ENCODE data around the gene SIK3. TPM values are rescaled to one million over a fixed set of nuclear protein-coding genes. Genes with fewer than 3 reads are reported as not detected.

SIK3 gene
- polyA plus RNA-seq, 1 of the 3 experiments (the other 2 are of a cell fraction): 5.1 TPM

GRCh38 chr11:116950210-116950609 is 148.0 kb downstream of the SIK3 start:
- no peak for TF ChIP-seq GATA2 (CRISPR knock-in tag; IDR thresholded peaks at IDR 0.05)
- TF ChIP-seq NFIC (IDR thresholded peaks at IDR 0.05; ENCODE audit: borderline replicate concordance): no peak
- no peak for TF ChIP-seq SMC3 (IDR thresholded peaks at IDR 0.05; ENCODE audit: low read depth, low read length)
- TF ChIP-seq CTCF (IDR thresholded peaks at IDR 0.05): no peak
- TF ChIP-seq, protein P1, sequence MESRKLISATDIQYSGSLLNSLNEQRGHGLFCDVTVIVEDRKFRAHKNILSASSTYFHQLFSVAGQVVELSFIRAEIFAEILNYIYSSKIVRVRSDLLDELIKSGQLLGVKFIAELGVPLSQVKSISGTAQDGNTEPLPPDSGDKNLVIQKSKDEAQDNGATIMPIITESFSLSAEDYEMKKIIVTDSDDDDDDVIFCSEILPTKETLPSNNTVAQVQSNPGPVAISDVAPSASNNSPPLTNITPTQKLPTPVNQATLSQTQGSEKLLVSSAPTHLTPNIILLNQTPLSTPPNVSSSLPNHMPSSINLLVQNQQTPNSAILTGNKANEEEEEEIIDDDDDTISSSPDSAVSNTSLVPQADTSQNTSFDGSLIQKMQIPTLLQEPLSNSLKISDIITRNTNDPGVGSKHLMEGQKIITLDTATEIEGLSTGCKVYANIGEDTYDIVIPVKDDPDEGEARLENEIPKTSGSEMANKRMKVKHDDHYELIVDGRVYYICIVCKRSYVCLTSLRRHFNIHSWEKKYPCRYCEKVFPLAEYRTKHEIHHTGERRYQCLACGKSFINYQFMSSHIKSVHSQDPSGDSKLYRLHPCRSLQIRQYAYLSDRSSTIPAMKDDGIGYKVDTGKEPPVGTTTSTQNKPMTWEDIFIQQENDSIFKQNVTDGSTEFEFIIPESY (IDR thresholded peaks at IDR 0.05; ENCODE audit: borderline replicate concordance, low read depth): no peak
- TF ChIP-seq, protein P2, sequence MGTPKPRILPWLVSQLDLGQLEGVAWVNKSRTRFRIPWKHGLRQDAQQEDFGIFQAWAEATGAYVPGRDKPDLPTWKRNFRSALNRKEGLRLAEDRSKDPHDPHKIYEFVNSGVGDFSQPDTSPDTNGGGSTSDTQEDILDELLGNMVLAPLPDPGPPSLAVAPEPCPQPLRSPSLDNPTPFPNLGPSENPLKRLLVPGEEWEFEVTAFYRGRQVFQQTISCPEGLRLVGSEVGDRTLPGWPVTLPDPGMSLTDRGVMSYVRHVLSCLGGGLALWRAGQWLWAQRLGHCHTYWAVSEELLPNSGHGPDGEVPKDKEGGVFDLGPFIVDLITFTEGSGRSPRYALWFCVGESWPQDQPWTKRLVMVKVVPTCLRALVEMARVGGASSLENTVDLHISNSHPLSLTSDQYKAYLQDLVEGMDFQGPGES (IDR thresholded peaks at IDR 0.05; ENCODE audit: low read depth, low read length): no peak
- TF ChIP-seq, protein P3, sequence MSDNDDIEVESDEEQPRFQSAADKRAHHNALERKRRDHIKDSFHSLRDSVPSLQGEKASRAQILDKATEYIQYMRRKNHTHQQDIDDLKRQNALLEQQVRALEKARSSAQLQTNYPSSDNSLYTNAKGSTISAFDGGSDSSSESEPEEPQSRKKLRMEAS (IDR thresholded peaks at IDR 0.05; ENCODE audit: low read depth): no peak
- no peak for TF ChIP-seq CHD2 (IDR thresholded peaks at IDR 0.05; ENCODE audit: low read length, partially characterized antibody)
- no peak for TF ChIP-seq ELF1 (IDR thresholded peaks at IDR 0.05)
- no peak for TF ChIP-seq RCOR1 (IDR thresholded peaks at IDR 0.05; ENCODE audit: low read length)
- TF ChIP-seq MXI1 (IDR thresholded peaks at IDR 0.05; ENCODE audit: low read depth, low read length): no peak
- no peak for TF ChIP-seq FOXM1 (IDR thresholded peaks at IDR 0.05; ENCODE audit: low read depth)
- TF ChIP-seq MEF2A (IDR thresholded peaks at IDR 0.05; ENCODE audit: borderline replicate concordance, low read depth): no peak
- TF ChIP-seq POLR2AphosphoS5 (IDR thresholded peaks at IDR 0.05; ENCODE audit: low read depth, low read length): no peak
- TF ChIP-seq EZH2phosphoT487 (IDR thresholded peaks at IDR 0.05; ENCODE audit: borderline replicate concordance, low read depth): no peak
- no peak for TF ChIP-seq NRF1 (IDR thresholded peaks at IDR 0.05; ENCODE audit: low read depth, low read length)
- no peak for TF ChIP-seq TEAD4 (IDR thresholded peaks at IDR 0.05; ENCODE audit: borderline replicate concordance, insufficient read depth)
- no peak overlapping the region for H3K4me3 ChIP-seq (ENCODE audit: low read depth in 2 of 2, low read length in 1 of 2)
- no peaks in the 10 kb centered on the region for H3F3A ChIP-seq (replicated peaks; ENCODE audit: insufficient read depth)
- no peak overlapping the region for H3K27ac ChIP-seq (ENCODE audit: low read depth in 2 of 2, low read length in 1 of 2)
- H3K27me3 ChIP-seq (ENCODE audit: insufficient read depth): no peaks in the 10 kb centered on the region
- ChIA-PET CTCF (no interaction called here), POLR2A (no interaction called here)
- no peak overlapping the region for H3K4me2 ChIP-seq
- no peak overlapping the region for H3K9ac ChIP-seq
- no peaks in the 10 kb centered on the region for H3K9me2 ChIP-seq
- H2AFZ ChIP-seq (ENCODE audit: low read depth): no peak overlapping the region
- H3K79me2 ChIP-seq (ENCODE audit: insufficient read depth): no peaks in the 10 kb centered on the region
- H3K4me1 ChIP-seq (ENCODE audit: control insufficient read depth in 1 of 2, insufficient read depth in 2 of 2, low read depth in 1 of 2, low read length in 1 of 2): no peaks in the 10 kb centered on the region
- DNase-seq: no peak
- 96% methylated on average over 4 of the region's 4 CpGs for WGBS (ENCODE audit: low lambda C conversion rate)
- H4K20me1 ChIP-seq (ENCODE audit: insufficient read depth): no peaks in the 10 kb centered on the region
- peaks cover 19 to 30% of the 10 kb centered on the region in 2 experiments for H3K36me3 ChIP-seq (replicated peaks in 1 of 2; ENCODE audit: control insufficient read depth in 1 of 2, insufficient read depth in 2 of 2, low read length in 1 of 2)
- no peaks in the 10 kb centered on the region for H3K9me3 ChIP-seq
